ENCODE data around the gene HIPK1. TPM values are rescaled to one million over a fixed set of nuclear protein-coding genes. Genes with fewer than 3 reads are reported as not detected.

The HIPK1 gene
- total RNA-seq, 1 experiment from 2014 or later, result 52.2 TPM

- ChIA-PET POLR2A (interaction anchor here (0.6 to 2.5 kb wide), 4 partner anchors 10 to 50 kb away, joined by 3 to 23 read pairs (median 4); partner anchors contain the start of gene HIPK1), CTCF (interaction anchor here (0.7 to 2.5 kb wide), 3 partner anchors 15 to 194 kb away, joined by 5 to 19 read pairs (median 5); partner anchors contain the start of gene HIPK1)
- no peaks in the 10 kb centered on the region for H3K27me3 Mint-ChIP-seq (ENCODE audit: low read depth)
- H3K27ac Mint-ChIP-seq, result peak overlapping the region; percentile 94
- TF ChIP-seq ZNF416 (CRISPR knock-in tag; IDR thresholded peaks at IDR 0.05) (no peak), ZNF512 (CRISPR knock-in tag; IDR thresholded peaks at IDR 0.05; ENCODE audit: borderline replicate concordance) (peak; percentile 92), ZNF532 (CRISPR knock-in tag; IDR thresholded peaks at IDR 0.05; ENCODE audit: borderline replicate concordance) (no peak), ZNF396 (CRISPR knock-in tag; IDR thresholded peaks at IDR 0.05; ENCODE audit: borderline replicate concordance) (no peak), ZNF121 (CRISPR knock-in tag; IDR thresholded peaks at IDR 0.05) (peak; percentile 48; the same call in 1 of the 2 replicates), MAX (CRISPR knock-in tag; IDR thresholded peaks at IDR 0.05) (0 out of 2 replicates have a peak, but pooled peaks have one; percentile 44), KAT7 (CRISPR knock-in tag; IDR thresholded peaks at IDR 0.05; ENCODE audit: borderline replicate concordance) (no peak), CBFB (CRISPR knock-in tag; IDR thresholded peaks at IDR 0.05; ENCODE audit: low read depth) (no peak), ARID4B (CRISPR knock-in tag; IDR thresholded peaks at IDR 0.05; ENCODE audit: borderline replicate concordance) (0 out of 2 replicates have a peak, but pooled peaks have one; percentile 13)
- H3K4me3 Mint-ChIP-seq, result peak overlapping the region; percentile 95
- peak; percentile 73 for DNase-seq (ENCODE audit: low spot score)
- peaks cover 11% of the 10 kb centered on the region for H3K36me3 Mint-ChIP-seq
- H3K4me1 Mint-ChIP-seq, result peaks cover 7% of the 10 kb centered on the region
- no peaks in the 10 kb centered on the region for H3K9me3 Mint-ChIP-seq
- ATAC-seq, result peak; percentile 63
Measured at GRCh38 chr1:113905435-113905861, 23.7 kb upstream of the HIPK1 start.

GRCh38 chr1:113912594-113913311, 16.4 kb upstream of the HIPK1 start:
- H3K4me3 Mint-ChIP-seq, result no peak overlapping the region
- H3K36me3 Mint-ChIP-seq, result peaks cover 22% of the 10 kb centered on the region
- H3K27me3 Mint-ChIP-seq (ENCODE audit: low read depth), result peaks cover 1% of the 10 kb centered on the region; the same call in 1 of the 2 replicates
- H3K9me3 Mint-ChIP-seq, result no peaks in the 10 kb centered on the region
- CTCF ChIA-PET, result no interaction called here
- ATAC-seq (no peak), DNase-seq (ENCODE audit: low spot score) (no peak)
- TF ChIP-seq GRHL2 (CRISPR knock-in tag; IDR thresholded peaks at IDR 0.05; ENCODE audit: insufficient replicate concordance, severe bottlenecking) (no peak), ZNF512 (CRISPR knock-in tag; IDR thresholded peaks at IDR 0.05; ENCODE audit: borderline replicate concordance) (no peak), CREB1 (CRISPR knock-in tag; IDR thresholded peaks at IDR 0.05) (no peak), CDX4 (CRISPR knock-in tag; IDR thresholded peaks at IDR 0.05; ENCODE audit: borderline replicate concordance) (no peak)
- H3K27ac Mint-ChIP-seq, result 0 out of 2 replicates have a peak overlapping the region, but pooled peaks have one; percentile 16
- POLR2A ChIA-PET, result no interaction called here
- H3K4me1 Mint-ChIP-seq, result peaks cover 2% of the 10 kb centered on the region; the same call in 1 of the 2 replicates

Measured in WTC11 (cell line).